ENCODE results near the gene FHIT. TPM values are rescaled to one million over a fixed set of nuclear protein-coding genes. Genes with fewer than 3 reads are reported as not detected.

The FHIT gene
- total RNA-seq, 4 donors from 2014 or later = 4.6 to 6.1 (median 5.7) TPM

DNA sequence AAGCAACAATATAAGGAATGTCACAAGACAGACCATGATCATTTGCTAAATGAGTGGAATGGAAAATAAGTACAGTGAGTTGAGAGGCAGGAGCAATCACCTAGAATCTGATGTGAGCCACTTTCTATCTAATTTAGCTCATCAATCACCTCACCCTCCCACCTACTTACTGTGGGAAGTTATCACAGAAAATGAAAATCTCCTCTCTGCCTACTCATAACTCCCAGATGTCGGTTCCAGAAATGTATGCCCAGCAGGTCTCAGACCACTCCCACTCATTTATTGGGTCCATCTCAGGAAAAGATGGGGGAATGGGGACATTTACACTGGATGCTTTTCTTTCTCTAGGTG, 270.9 kb downstream of the FHIT start:
- Histone ChIP-seq H3K27ac (replicated peaks in 1 of 4) (no peak overlapping the region), H3K36me3 (no peaks in the 10 kb centered on the region)
- WGBS = 64% methylated on average over 1 of the region's 1 CpG

GRCh38 chr3:60979461-60980341, 271.6 kb downstream of the FHIT start:
- 62% methylated on average over 6 of the region's 6 CpGs for WGBS

More for the DNA sequence above, 270.9 kb downstream of the FHIT start:
- Histone ChIP-seq H3K9me3 (peaks cover 0 to 12% (median 1%) of the 10 kb centered on the region in 4 donors), H3K4me3 (no peak overlapping the region), H3K4me1 (peaks cover 0 to 10% (median 0%) of the 10 kb centered on the region in 4 donors), H3K27me3 (no peaks in the 10 kb centered on the region)
- TF ChIP-seq POLR2AphosphoS5 (IDR thresholded peaks at IDR 0.05) (no peak), EP300 (IDR thresholded peaks at IDR 0.05) (no peak), POLR2A (IDR thresholded peaks at IDR 0.05; ENCODE audit: low read depth) (no peak)
- TF ChIP-seq, protein P1, sequence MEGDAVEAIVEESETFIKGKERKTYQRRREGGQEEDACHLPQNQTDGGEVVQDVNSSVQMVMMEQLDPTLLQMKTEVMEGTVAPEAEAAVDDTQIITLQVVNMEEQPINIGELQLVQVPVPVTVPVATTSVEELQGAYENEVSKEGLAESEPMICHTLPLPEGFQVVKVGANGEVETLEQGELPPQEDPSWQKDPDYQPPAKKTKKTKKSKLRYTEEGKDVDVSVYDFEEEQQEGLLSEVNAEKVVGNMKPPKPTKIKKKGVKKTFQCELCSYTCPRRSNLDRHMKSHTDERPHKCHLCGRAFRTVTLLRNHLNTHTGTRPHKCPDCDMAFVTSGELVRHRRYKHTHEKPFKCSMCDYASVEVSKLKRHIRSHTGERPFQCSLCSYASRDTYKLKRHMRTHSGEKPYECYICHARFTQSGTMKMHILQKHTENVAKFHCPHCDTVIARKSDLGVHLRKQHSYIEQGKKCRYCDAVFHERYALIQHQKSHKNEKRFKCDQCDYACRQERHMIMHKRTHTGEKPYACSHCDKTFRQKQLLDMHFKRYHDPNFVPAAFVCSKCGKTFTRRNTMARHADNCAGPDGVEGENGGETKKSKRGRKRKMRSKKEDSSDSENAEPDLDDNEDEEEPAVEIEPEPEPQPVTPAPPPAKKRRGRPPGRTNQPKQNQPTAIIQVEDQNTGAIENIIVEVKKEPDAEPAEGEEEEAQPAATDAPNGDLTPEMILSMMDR (IDR thresholded peaks at IDR 0.05) = no peak
- DNase-seq (ENCODE audit: extremely low spot score) = no peak
- intact Hi-C loops (cut with DNase I) = no loop called here

GRCh38 chr3:60973321-60973720, 277.9 kb downstream of the FHIT start:
- Histone ChIP-seq H3K36me3 (no peaks in the 10 kb centered on the region), H3K27me3 (no peaks in the 10 kb centered on the region), H3K27ac (replicated peaks in 1 of 4) (no peak overlapping the region), H3K9me3 (peaks cover 0 to 13% (median 3%) of the 10 kb centered on the region in 4 donors), H3K4me3 (no peak overlapping the region), H3K4me1 (no peaks in the 10 kb centered on the region)
- intact Hi-C loops (cut with DNase I) = no loop called here
- no peak for DNase-seq (ENCODE audit: extremely low spot score)
- TF ChIP-seq, protein P1 (IDR thresholded peaks at IDR 0.05) = no peak
- TF ChIP-seq POLR2AphosphoS5 (IDR thresholded peaks at IDR 0.05) = no peak
- TF ChIP-seq EP300 (IDR thresholded peaks at IDR 0.05) = no peak
- no peak for TF ChIP-seq POLR2A (IDR thresholded peaks at IDR 0.05; ENCODE audit: low read depth)
- WGBS = 39% methylated on average over 1 of the region's 1 CpG

More at GRCh38 chr3:60979461-60980341, 271.6 kb downstream of the FHIT start:
- H3K27me3 ChIP-seq = no peaks in the 10 kb centered on the region
- no peaks in the 10 kb centered on the region for H3K36me3 ChIP-seq
- H3K9me3 ChIP-seq = peaks cover 0 to 8% (median 0%) of the 10 kb centered on the region in 4 donors
- no peak for DNase-seq (ENCODE audit: extremely low spot score)
- no peak overlapping the region for H3K27ac ChIP-seq (replicated peaks in 1 of 4)
- TF ChIP-seq POLR2A (IDR thresholded peaks at IDR 0.05; ENCODE audit: low read depth) (no peak), EP300 (IDR thresholded peaks at IDR 0.05) (no peak), POLR2AphosphoS5 (IDR thresholded peaks at IDR 0.05) (no peak)
- TF ChIP-seq, protein P1 (IDR thresholded peaks at IDR 0.05) = no peak
- H3K4me3 ChIP-seq = no peak overlapping the region
- intact Hi-C loops (cut with DNase I) = no loop called here
- peaks cover 0 to 10% (median 0%) of the 10 kb centered on the region in 4 donors for H3K4me1 ChIP-seq

DNA sequence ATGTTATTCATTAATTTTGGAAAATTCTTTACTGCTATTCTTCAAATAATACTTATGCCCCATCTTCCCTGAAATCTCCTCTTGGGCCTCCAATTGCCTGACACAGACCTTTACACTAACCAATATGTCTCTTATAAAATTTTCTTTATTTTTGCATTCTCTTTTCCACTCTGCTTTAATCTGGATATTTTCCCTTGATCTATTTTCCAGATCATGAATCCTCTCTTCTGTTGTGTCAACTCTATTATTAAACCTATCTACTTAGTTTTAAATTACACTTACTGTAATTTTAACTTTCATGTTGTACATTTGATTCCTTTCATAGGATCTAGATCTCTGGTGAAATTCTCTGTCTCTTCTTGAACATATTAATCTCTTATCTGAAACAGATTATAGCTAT, 278.7 kb downstream of the FHIT start:
- H3K4me1 ChIP-seq = no peaks in the 10 kb centered on the region
- H3K36me3 ChIP-seq = no peaks in the 10 kb centered on the region
- H3K4me3 ChIP-seq = no peak overlapping the region
- DNase-seq (ENCODE audit: extremely low spot score) = no peak
- intact Hi-C loops (cut with DNase I) = no loop called here
- H3K9me3 ChIP-seq = peaks cover 0 to 13% (median 3%) of the 10 kb centered on the region in 4 donors
- TF ChIP-seq, protein P1 (IDR thresholded peaks at IDR 0.05) = no peak
- H3K27me3 ChIP-seq = no peaks in the 10 kb centered on the region
- no peak overlapping the region for H3K27ac ChIP-seq (replicated peaks in 1 of 4)

Data from esophagus muscularis mucosa (tissue), 4 donors.